CD4-positive, alpha-beta memory T cell (primary cell): ENCODE data around the gene FOXD4L1. TPM values are rescaled to one million over a fixed set of nuclear protein-coding genes. Genes with fewer than 3 reads are reported as not detected.
"Not testable (repeated sequence)": the region's sequence is repeated elsewhere in the genome, so short reads cannot be mapped to it uniquely, and the experiment has no call there.

Experiments used
- CTCF ChIA-PET: fragments of 350-600 bp; sonication (Branson Sonifier 250); formaldehyde crosslinking; loops from one replicate; lab custom pipeline; 2021; ENCODE audit warnings: inconsistent platforms; ENCODE audit not compliant: partially characterized antibody; lab: Charles Lee
- POLR2A ChIA-PET: fragments of 350-600 bp; sonication (Branson Sonifier 250); formaldehyde crosslinking; loops from one replicate; lab custom pipeline; 2021; ENCODE audit not compliant: partially characterized antibody; lab: Charles Lee
- DNase-seq, 5 donors: peaks; one replicate each; pipeline versions ENCODE4 v3.0.0 to v3.0.0-alpha.2; 2020 to 2022; ENCODE audit warnings: mixed read lengths in 1 of 5
- H3K27ac ChIP-seq: one replicate; pipeline ENCODE4 v1.7.0; 2013; ENCODE audit warnings: low read depth, low read length
- H3K27me3 ChIP-seq: 2 replicates; pipeline ENCODE4 v1.7.0; 2013; ENCODE audit warnings: mild to moderate bottlenecking, low read length, moderate library complexity; ENCODE audit not compliant: insufficient read depth
- H3K36me3 ChIP-seq: 2 replicates; pipeline ENCODE4 v1.7.0; 2013; ENCODE audit warnings: mild to moderate bottlenecking, low read length, moderate library complexity; ENCODE audit not compliant: insufficient read depth
- H3K4me1 ChIP-seq: 2 replicates; pipeline ENCODE4 v1.7.0; 2013; ENCODE audit warnings: mild to moderate bottlenecking, low read length, moderate library complexity; ENCODE audit not compliant: insufficient read depth
- H3K4me3 ChIP-seq, 2 donors: one replicate each; pipeline ENCODE4 v1.7.0; 2013; ENCODE audit warnings: low read length in 2 of 2, mild to moderate bottlenecking in 1 of 2
- H3K9me3 ChIP-seq, 2 donors: one replicate each; pipeline ENCODE4 v1.7.0; 2013; ENCODE audit warnings: low read length in 2 of 2, control low read depth in 1 of 2; ENCODE audit not compliant: control insufficient read depth in 1 of 2
- H3K27ac Mint-ChIP-seq, 7 donors: one replicate each; pipeline ENCODE4 v1.8.0; 2020 to 2021; ENCODE audit warnings: mixed read lengths in 7 of 7, mild to moderate bottlenecking in 6 of 7, inconsistent platforms in 3 of 7, moderate library complexity in 3 of 7
- H3K27me3 Mint-ChIP-seq, 2 donors: one replicate each; pipeline ENCODE4 v1.8.0; 2020 to 2021; ENCODE audit warnings: mixed read lengths in 2 of 2
- H3K36me3 Mint-ChIP-seq, 2 donors: one replicate each; pipeline ENCODE4 v1.8.0; 2020 to 2021; ENCODE audit warnings: mixed read lengths in 2 of 2, inconsistent platforms in 1 of 2, mild to moderate bottlenecking in 1 of 2
- H3K4me1 Mint-ChIP-seq, 4 donors: one replicate each; pipeline ENCODE4 v1.8.0; 2020 to 2021; ENCODE audit warnings: mixed read lengths in 4 of 4, mild to moderate bottlenecking in 1 of 4
- H3K4me3 Mint-ChIP-seq, 8 donors: one replicate each; pipeline ENCODE4 v1.8.0; 2020 to 2021; ENCODE audit warnings: mixed read lengths in 8 of 8, mild to moderate bottlenecking in 7 of 8, moderate library complexity in 6 of 8, inconsistent platforms in 3 of 8
- H3K9me3 Mint-ChIP-seq, 8 donors: one replicate each; pipeline ENCODE4 v1.8.0; 2020 to 2021; ENCODE audit warnings: mixed read lengths in 8 of 8, mild to moderate bottlenecking in 5 of 8, inconsistent platforms in 3 of 8, moderate library complexity in 1 of 8
- intact Hi-C: fragments of 100-400 bp; cut with micrococcal nuclease; formaldehyde crosslinking; loops from one replicate; pipeline ENCODE4 v1.15.1; 2023
- polyA plus RNA-seq, 2 donors: library from polyadenylated mRNA; unstranded; fragments of 300-500 nt; fragmentation: Illumina TruSeq; gene quantifications; one replicate each; pipeline ENCODE4 v1.2.3, GENCODE V29; 2021
- total RNA-seq, 2 experiments: library from RNA; stranded (reverse); gene quantifications; one replicate each; pipeline ENCODE4 v1.2.3, GENCODE V29; 2021

The FOXD4L1 gene
- total and polyA plus RNA-seq, 4 experiments from 2014 or later, result 0.42 to 0.52 TPM; not detected in 2

DNA sequence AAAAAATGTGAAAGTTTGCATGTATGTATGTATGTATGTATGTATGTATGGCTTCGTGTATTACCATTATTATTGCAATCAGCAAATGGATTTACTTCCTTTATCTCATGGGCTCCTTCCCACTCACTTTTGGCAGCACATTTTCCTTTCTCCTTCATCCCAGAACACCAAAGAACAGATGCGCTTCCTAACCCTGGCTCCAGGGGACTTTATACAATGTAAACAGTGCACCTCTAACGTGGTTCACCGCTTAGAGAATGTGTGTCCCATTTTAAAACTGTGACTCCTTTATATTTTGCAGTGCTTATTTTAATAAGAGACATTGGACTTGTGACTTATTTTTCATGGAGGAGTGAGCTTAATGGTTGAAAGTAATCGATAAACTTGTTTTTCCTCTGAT, 29.7 kb downstream of the FOXD4L1 start:
- H3K27ac Mint-ChIP-seq, H3K4me1 Mint-ChIP-seq, H3K27me3 ChIP-seq, H3K9me3 Mint-ChIP-seq, H3K9me3 ChIP-seq, intact Hi-C loops, H3K27ac ChIP-seq, H3K27me3 Mint-ChIP-seq, DNase-seq, H3K4me3 ChIP-seq, H3K36me3 Mint-ChIP-seq, H3K36me3 ChIP-seq, H3K4me1 ChIP-seq, POLR2A ChIA-PET, H3K4me3 Mint-ChIP-seq: not testable (repeated sequence)
- CTCF ChIA-PET, result interaction anchor here (1.5 kb wide), 1 partner anchor 76 kb away, joined by 5 read pairs; no protein-coding TSS in a partner anchor

DNA sequence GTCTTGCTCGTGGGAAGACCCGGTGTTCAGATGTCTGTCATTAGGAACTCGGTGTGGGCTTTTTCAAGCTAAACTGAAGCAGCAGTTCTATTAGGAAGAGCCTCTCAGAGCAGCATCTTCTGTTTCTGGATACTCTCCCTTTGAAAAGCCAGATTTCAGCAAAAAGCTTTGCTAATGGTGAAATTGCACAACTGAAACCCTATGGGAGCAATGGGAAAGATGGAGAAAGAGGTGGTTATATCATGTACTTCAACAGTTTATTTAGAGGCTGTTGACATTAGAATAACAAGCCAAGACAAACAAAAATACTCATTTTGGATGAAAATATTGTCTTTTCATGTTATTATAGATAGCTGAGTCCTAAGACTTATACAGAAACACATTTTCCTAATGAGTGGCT, 30.4 kb downstream of the FOXD4L1 start:
- POLR2A ChIA-PET, H3K27ac Mint-ChIP-seq, DNase-seq, H3K9me3 ChIP-seq, intact Hi-C loops, H3K27me3 ChIP-seq, H3K4me1 Mint-ChIP-seq, H3K36me3 ChIP-seq, H3K4me3 ChIP-seq, H3K4me1 ChIP-seq, H3K9me3 Mint-ChIP-seq, H3K4me3 Mint-ChIP-seq, H3K27me3 Mint-ChIP-seq, H3K36me3 Mint-ChIP-seq, H3K27ac ChIP-seq: not testable (repeated sequence)
- CTCF ChIA-PET, result interaction anchor here (1.5 kb wide), 1 partner anchor 76 kb away, joined by 5 read pairs; no protein-coding TSS in a partner anchor

DNA sequence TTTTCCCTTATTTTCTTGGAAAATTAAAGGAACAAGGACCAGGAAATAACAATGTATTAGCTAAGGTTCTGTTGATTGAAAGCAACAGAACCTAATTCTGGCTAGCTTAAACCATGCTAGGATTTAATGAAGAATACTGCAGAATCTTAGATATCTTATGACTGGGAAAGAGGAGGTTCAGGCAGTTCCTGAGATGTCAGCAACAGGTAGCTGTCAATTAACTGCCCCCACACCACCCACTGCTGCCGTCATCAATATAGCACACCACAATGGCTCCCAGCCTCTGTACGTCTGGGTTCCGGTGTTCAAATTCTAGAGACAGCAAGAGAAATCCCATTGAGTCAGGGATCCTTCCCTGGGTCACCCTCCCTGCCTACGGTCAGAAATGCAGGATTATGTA, 34.5 kb downstream of the FOXD4L1 start:
- POLR2A ChIA-PET, result not testable (repeated sequence)

DNA sequence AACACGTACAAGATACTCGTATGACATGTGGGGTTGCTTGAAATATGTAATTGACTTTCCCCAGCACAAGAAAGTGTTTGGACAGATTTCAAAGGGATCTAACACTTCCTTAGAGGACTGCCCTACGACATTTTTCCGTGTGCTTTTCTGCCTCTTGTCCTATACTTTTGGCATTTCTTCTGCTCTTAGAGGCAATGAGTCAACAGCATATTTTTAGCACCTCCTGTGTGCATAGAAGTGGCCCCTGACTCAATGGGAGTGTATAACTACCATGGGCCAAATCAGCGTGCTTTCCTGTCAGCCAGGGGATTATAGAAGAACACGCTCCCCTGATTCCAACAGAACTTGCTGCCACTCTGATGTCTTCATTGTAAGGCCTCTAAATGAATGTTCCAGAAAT, 38.1 kb downstream of the FOXD4L1 start:
- H3K27me3 Mint-ChIP-seq, DNase-seq, intact Hi-C loops, H3K4me3 Mint-ChIP-seq, H3K27ac ChIP-seq, H3K4me1 ChIP-seq, H3K27me3 ChIP-seq, H3K4me3 ChIP-seq, H3K9me3 Mint-ChIP-seq, POLR2A ChIA-PET, CTCF ChIA-PET, H3K36me3 ChIP-seq, H3K27ac Mint-ChIP-seq, H3K4me1 Mint-ChIP-seq, H3K36me3 Mint-ChIP-seq, H3K9me3 ChIP-seq: not testable (repeated sequence)

More for the DNA sequence above, 34.5 kb downstream of the FOXD4L1 start:
- H3K27me3 ChIP-seq, H3K27me3 Mint-ChIP-seq, CTCF ChIA-PET, H3K9me3 ChIP-seq, H3K36me3 ChIP-seq, H3K27ac Mint-ChIP-seq, H3K4me3 Mint-ChIP-seq, intact Hi-C loops, DNase-seq, H3K36me3 Mint-ChIP-seq, H3K9me3 Mint-ChIP-seq, H3K4me1 ChIP-seq, H3K27ac ChIP-seq, H3K4me1 Mint-ChIP-seq, H3K4me3 ChIP-seq: not testable (repeated sequence)

DNA sequence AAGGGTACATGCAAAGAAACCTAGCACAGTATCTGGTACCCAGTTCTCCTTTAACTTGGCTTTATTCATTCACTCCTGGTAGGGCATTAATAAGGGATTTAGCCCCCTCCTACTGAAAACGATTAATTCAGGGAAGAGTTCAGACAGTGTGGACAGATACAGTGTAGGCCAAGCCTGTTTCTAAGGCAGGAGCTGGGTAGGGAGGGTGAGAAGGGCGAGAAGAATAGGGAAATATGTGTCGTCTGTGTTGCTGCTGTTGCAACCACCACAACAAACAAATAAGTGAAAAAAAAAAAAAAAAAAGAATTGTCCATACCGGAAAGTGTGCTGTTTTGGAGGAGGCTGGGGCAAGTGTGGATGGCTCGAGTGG, 42.4 kb downstream of the FOXD4L1 start:
- H3K36me3 ChIP-seq, H3K4me1 ChIP-seq, H3K27me3 Mint-ChIP-seq, H3K27me3 ChIP-seq, H3K9me3 Mint-ChIP-seq, H3K36me3 Mint-ChIP-seq, H3K27ac Mint-ChIP-seq, H3K4me1 Mint-ChIP-seq, H3K4me3 ChIP-seq, intact Hi-C loops, POLR2A ChIA-PET, H3K9me3 ChIP-seq, H3K27ac ChIP-seq, DNase-seq, CTCF ChIA-PET: not testable (repeated sequence)
- peak overlapping the region; percentile 61 to 85 (median 72) for H3K4me3 Mint-ChIP-seq

DNA sequence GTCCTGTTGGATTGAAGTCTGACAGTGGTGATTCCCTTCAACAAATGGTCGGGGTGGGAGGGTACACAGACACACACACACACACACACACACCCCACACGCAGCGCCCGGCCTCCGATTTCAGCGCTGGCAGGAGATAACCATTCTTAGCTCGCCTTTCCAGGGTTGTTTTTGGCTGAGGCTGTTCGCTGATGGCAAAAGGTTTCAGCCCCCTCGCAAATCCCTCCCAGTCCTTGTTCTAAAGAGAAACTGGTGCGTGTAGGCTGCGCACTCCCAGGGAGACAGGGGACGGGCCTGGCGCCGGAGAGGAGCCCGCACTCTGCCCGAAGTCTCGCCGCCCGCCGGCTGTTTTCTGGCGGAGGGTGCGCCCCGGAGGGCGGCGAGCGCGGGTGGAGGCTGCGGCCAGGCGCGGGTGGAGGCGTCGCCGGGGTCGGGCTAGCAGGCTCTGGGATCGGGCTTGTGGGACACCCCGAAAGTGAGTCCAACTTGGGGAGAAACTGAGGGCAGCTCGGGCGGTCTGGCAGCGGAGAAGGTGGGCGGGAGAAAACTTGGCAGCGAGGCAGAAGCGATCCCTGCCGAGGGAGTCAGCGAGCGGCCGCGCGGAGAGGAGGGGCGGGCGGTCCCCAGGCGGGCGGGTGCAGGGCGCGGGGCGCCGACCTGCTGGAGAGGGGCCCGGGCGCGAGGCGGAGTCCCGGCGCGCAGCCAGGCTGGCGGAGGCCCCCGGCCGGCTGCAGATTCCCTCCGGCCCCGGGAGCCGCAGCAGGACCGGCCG, 42.9 kb downstream of the FOXD4L1 start:
- H3K27me3 ChIP-seq, H3K27me3 Mint-ChIP-seq, CTCF ChIA-PET, H3K27ac Mint-ChIP-seq, intact Hi-C loops, H3K4me1 ChIP-seq, H3K4me1 Mint-ChIP-seq, H3K9me3 ChIP-seq, H3K36me3 Mint-ChIP-seq, POLR2A ChIA-PET, H3K36me3 ChIP-seq, H3K9me3 Mint-ChIP-seq, H3K27ac ChIP-seq: not testable (repeated sequence)
- H3K4me3 ChIP-seq, result peak overlapping the region in 1 of 2 donors; percentile 31
- peak overlapping the region; percentile 61 to 85 (median 72) for H3K4me3 Mint-ChIP-seq
- peak; percentile 18 to 41 (median 26) for DNase-seq

DNA sequence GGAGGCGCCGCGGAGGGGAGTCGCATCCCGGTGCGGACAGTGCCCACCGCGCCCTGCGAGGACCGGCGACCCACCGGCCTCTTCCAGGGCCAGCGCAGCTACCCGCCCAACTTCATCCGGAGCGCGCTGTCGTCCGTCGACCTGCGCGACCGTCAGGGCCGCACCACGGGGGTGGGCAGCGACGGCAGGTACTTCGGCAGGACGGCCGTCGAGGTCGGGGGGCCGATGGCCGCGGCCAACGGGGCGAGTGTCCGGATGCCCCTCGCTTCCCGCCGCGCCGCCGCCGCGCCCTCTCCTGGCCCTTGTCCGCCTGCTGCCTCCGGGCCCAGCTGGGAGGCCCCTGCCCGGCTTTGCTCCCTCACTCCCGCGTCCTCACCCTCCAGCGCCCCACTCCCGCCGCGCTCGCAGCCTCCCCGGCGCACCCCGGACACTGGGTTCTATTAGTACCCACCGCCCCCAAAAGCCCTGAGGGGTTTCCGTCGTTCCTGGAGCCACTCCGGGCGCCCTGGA, 43.6 kb downstream of the FOXD4L1 start:
- H3K4me1 ChIP-seq, H3K9me3 Mint-ChIP-seq, H3K27ac Mint-ChIP-seq, H3K27ac ChIP-seq, H3K4me1 Mint-ChIP-seq, POLR2A ChIA-PET, H3K4me3 ChIP-seq, H3K9me3 ChIP-seq, H3K27me3 Mint-ChIP-seq, H3K36me3 ChIP-seq, H3K36me3 Mint-ChIP-seq, intact Hi-C loops, CTCF ChIA-PET, H3K27me3 ChIP-seq: not testable (repeated sequence)
- H3K4me3 Mint-ChIP-seq, result peak overlapping the region in 7 of 8 donors; percentile 51 to 88 (median 80)
- peak in 2 of 5 donors; percentile 0 to 7 for DNase-seq
